Epithelial cell of proximal tubule (primary cell): Measurements from ENCODE around the gene MAP4K2. TPM values are rescaled to one million over a fixed set of nuclear protein-coding genes. Genes with fewer than 3 reads are reported as not detected.

ENCODE experiments used
- DNase-seq: peaks from one replicate; pipeline ENCODE4 v3.0.0-alpha.2; 2011; ENCODE audit warnings: low read depth
- H3K4me3 ChIP-seq: 2 replicates; pipeline ENCODE4 v1.5.1; 2011; ENCODE audit warnings: low read depth, mild to moderate bottlenecking, low read length
- CTCF ChIP-seq: conservative IDR thresholded peaks from 2 replicates; pipeline ENCODE4 v1.5.1; 2012; ENCODE audit warnings: low read depth, mild to moderate bottlenecking, low read length
- total RNA-seq: library from RNA; depleted of rRNA; stranded (reverse); fragments of >200 nt; gene quantifications from 2 replicates; pipeline ENCODE4 v1.2.3, GENCODE V29; 2015

MAP4K2 gene
- total RNA-seq, 1 donor from 2014 or later = 52.4 TPM

GRCh38 chr11:64777449-64778222 is 25.4 kb downstream of the MAP4K2 start:
- peak overlapping the region; percentile 80 for H3K4me3 ChIP-seq
- no peak for DNase-seq
- TF ChIP-seq CTCF = no peak

DNA sequence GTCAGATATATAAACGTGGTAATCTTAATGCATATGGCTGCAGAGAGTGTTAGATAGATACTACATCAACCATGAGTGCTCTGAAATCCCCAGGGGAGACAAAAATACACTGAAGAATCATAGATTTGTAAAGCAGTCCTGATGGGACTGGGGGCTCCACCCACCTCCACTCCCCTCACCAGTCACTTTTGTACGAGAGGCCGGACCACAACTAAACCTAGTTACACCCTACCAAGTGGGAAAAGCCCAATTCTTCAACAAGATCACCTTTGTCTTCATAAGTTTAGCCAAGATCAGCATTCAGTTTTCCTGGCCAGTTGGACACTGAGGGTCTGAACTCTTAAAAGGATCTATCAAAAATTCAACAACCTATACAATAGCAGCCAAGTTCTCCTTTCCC is 26.1 kb downstream of the MAP4K2 start:
- TF ChIP-seq CTCF = no peak
- no peak for DNase-seq

GRCh38 chr11:64776425-64776824 is 26.6 kb downstream of the MAP4K2 start:
- DNase-seq = no peak
- H3K4me3 ChIP-seq = peak overlapping the region; percentile 80
- TF ChIP-seq CTCF = no peak

More for the DNA sequence above, 26.1 kb downstream of the MAP4K2 start:
- H3K4me3 ChIP-seq = peak overlapping the region; percentile 80

DNA sequence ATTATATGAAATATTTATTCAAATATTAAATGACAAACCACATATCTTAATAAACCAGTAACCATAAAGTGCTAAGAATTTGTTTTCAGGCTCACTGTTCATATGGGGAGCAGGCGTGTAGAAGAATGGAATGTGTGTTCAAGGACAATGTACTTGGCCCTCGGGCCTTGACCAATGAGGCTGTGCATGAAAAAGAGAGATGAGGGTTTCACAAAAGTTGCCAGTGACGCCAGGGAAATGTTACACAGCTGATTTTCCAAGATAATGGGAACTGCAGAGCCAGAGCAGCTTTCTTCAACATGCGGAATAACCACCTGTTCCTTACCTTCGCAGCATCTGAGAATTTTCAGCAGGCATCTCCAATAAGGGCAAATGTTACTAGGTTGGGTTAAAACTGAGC is 28.9 kb downstream of the MAP4K2 start:
- no peak for TF ChIP-seq CTCF
- no peak overlapping the region for H3K4me3 ChIP-seq
- no peak for DNase-seq

- no peak for TF ChIP-seq CTCF
- no peak overlapping the region for H3K4me3 ChIP-seq
- no peak for DNase-seq
Measured at GRCh38 chr11:64772303-64773018, 30.6 kb downstream of the MAP4K2 start.

DNA sequence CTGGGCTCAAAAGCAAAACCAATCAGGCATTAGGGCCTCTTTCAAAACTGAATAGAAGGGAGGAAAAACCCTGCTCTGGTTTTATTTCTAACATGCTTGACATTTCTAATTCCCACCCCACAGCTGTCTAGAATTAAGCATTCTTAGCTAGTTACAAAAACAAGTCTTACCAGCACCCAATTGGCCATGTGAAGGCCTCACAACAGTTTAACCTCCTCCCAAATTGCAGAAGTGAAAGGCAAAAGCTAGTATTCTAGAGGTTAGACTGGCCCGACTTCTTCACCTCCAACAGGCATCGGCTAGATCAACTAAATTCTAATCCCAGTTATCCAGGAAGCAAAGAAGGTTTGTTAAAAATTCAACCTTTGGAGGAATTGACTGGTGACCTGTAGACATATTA is 31.2 kb downstream of the MAP4K2 start:
- no peak for DNase-seq
- no peak for TF ChIP-seq CTCF
- H3K4me3 ChIP-seq = no peak overlapping the region
